ENCODE data around the gene GATAD2A.

The GATAD2A gene

DNA sequence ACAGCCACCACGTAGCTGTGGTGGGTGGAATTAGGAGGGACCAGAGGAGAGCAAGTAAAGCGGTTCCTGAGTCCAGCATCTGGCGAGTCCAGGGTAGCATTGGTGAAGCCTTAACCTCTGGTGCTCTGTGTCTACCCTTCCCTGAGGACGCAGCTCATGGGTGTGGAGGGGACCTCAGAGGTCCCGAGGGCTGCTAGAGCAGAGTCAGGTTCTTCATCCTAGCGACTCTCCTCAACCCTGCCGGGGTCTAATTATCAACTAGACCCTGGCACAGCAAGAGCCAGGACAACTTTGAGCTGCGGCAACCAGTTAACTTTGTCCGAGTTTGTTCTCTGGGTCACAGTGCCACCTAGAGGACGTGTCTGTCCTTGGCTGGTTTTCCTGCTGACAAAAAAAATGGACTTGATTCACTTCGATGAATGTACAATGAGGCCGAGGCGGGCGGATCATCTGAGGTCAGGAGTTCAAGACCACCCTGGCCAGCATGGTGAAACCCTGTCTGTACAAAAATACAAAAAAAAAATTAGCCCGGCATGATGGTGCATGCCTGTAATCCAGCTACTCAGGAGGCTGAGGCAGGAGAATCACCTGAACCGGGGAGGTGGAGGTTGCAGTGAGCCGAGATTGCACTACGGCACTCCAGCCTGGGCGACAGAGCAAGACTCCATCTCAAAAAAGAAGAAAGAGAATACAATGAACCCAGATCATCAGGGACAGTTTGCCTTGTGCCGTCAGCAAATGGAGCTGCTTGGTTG lies 84.9 kb downstream of the GATAD2A start:
- Histone ChIP-seq H3K4me3 (replicated peaks; ENCODE audit: insufficient read depth, low read length) (no peak overlapping the region), H3K27ac (replicated peaks) (peak overlapping the region; percentile 89)
- TF ChIP-seq, protein P1, sequence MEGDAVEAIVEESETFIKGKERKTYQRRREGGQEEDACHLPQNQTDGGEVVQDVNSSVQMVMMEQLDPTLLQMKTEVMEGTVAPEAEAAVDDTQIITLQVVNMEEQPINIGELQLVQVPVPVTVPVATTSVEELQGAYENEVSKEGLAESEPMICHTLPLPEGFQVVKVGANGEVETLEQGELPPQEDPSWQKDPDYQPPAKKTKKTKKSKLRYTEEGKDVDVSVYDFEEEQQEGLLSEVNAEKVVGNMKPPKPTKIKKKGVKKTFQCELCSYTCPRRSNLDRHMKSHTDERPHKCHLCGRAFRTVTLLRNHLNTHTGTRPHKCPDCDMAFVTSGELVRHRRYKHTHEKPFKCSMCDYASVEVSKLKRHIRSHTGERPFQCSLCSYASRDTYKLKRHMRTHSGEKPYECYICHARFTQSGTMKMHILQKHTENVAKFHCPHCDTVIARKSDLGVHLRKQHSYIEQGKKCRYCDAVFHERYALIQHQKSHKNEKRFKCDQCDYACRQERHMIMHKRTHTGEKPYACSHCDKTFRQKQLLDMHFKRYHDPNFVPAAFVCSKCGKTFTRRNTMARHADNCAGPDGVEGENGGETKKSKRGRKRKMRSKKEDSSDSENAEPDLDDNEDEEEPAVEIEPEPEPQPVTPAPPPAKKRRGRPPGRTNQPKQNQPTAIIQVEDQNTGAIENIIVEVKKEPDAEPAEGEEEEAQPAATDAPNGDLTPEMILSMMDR (IDR thresholded peaks at IDR 0.05; ENCODE audit: insufficient read depth, low read length), result peak; percentile 77
- TF ChIP-seq POLR2AphosphoS5 (IDR thresholded peaks at IDR 0.05; ENCODE audit: low read depth), result no peak

DNA sequence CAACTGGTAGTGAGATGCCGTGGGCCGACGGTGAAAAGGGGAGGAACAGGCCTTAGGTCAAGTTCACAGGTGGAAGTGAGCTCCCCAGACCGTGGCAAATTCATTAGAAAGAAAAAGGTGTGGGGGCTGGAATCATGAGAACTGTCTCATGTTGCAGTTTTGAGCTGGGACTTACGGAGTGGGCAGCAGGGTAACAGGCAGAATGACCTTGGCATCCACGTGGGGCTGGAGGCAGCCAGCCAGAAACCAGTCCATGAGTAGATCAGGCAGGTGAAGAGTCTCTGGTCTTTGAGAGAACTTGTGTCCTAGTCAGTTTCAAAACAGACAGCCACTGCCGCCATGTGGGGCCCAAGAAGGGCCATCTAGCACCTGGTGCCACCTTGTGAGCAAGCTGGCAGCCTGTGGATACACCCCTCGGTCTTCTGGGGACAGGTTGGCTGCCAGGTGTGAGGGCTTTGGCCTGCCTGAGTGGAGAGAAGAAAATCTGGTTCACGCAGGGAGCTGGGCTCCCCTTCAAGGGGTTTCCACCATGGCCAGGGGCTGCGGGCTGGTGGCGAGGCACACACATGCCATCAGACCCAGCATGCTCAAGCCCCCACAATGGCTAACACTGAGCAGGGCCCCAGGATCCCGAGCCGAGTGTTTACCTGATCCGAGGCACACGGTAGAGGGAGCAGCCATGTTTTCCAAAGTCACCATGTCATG lies 86.0 kb downstream of the GATAD2A start:
- Histone ChIP-seq H3K27ac (replicated peaks) (no peak overlapping the region), H3K27me3 (ENCODE audit: insufficient read depth, poor library complexity, severe bottlenecking) (no peaks in the 10 kb centered on the region), H3K4me3 (replicated peaks; ENCODE audit: insufficient read depth, low read length) (no peak overlapping the region)
- TF ChIP-seq, protein P2, sequence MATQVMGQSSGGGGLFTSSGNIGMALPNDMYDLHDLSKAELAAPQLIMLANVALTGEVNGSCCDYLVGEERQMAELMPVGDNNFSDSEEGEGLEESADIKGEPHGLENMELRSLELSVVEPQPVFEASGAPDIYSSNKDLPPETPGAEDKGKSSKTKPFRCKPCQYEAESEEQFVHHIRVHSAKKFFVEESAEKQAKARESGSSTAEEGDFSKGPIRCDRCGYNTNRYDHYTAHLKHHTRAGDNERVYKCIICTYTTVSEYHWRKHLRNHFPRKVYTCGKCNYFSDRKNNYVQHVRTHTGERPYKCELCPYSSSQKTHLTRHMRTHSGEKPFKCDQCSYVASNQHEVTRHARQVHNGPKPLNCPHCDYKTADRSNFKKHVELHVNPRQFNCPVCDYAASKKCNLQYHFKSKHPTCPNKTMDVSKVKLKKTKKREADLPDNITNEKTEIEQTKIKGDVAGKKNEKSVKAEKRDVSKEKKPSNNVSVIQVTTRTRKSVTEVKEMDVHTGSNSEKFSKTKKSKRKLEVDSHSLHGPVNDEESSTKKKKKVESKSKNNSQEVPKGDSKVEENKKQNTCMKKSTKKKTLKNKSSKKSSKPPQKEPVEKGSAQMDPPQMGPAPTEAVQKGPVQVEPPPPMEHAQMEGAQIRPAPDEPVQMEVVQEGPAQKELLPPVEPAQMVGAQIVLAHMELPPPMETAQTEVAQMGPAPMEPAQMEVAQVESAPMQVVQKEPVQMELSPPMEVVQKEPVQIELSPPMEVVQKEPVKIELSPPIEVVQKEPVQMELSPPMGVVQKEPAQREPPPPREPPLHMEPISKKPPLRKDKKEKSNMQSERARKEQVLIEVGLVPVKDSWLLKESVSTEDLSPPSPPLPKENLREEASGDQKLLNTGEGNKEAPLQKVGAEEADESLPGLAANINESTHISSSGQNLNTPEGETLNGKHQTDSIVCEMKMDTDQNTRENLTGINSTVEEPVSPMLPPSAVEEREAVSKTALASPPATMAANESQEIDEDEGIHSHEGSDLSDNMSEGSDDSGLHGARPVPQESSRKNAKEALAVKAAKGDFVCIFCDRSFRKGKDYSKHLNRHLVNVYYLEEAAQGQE (IDR thresholded peaks at IDR 0.05; ENCODE audit: insufficient replicate concordance, low read depth), result no peak
- TF ChIP-seq GABPA (IDR thresholded peaks at IDR 0.05; ENCODE audit: low read depth) (no peak), POLR2AphosphoS5 (IDR thresholded peaks at IDR 0.05; ENCODE audit: low read depth) (0 out of 2 replicates have a peak, but pooled peaks have one; percentile 19), SPI1 (IDR thresholded peaks at IDR 0.05; ENCODE audit: borderline replicate concordance, low read depth) (no peak)
- TF ChIP-seq, protein P1 (IDR thresholded peaks at IDR 0.05; ENCODE audit: insufficient read depth, low read length), result no peak
- DNase-seq (ENCODE audit: low read depth in 1 of 2, low spot score in 1 of 2), result no peak

More for the DNA sequence above, 84.9 kb downstream of the GATAD2A start:
- peak; percentile 54 to 82 for DNase-seq (ENCODE audit: low read depth in 1 of 2, low spot score in 1 of 2)
- H3K27me3 ChIP-seq (ENCODE audit: insufficient read depth, poor library complexity, severe bottlenecking), result no peaks in the 10 kb centered on the region

DNA sequence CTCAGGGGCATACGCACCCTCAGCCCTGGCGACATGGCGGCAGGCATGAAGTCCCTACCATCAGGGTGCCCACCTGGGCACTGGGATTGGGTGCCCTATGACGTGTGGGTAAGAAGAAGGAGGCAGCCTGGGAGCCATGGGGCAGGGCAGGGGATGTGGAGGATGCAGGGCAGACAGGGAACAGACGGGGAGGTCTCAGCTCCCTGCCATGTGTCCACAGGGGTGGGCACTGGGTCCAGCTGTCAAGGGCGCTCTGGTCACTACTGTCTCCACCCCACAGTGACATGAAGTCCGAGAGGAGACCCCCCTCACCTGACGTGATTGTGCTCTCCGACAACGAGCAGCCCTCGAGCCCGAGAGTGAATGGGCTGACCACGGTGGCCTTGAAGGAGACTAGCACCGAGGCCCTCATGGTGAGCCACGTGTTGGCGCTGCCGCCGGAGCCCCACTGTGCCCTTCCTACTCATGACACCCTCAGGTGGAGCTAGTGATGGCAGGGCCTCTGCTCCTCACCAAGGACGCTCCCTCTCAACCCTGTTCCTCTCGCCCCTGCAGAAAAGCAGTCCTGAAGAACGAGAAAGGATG lies 86.6 kb downstream of the GATAD2A start:
- Histone ChIP-seq H3K4me3 (replicated peaks; ENCODE audit: insufficient read depth, low read length) (no peak overlapping the region), H3K27me3 (ENCODE audit: insufficient read depth, poor library complexity, severe bottlenecking) (no peaks in the 10 kb centered on the region), H3K27ac (replicated peaks) (no peak overlapping the region)
- TF ChIP-seq, protein P1 (IDR thresholded peaks at IDR 0.05; ENCODE audit: insufficient read depth, low read length), result no peak
- no peak for TF ChIP-seq SPI1 (IDR thresholded peaks at IDR 0.05; ENCODE audit: borderline replicate concordance, low read depth)
- no peak for TF ChIP-seq GABPA (IDR thresholded peaks at IDR 0.05; ENCODE audit: low read depth)
- TF ChIP-seq, protein P2 (IDR thresholded peaks at IDR 0.05; ENCODE audit: insufficient replicate concordance, low read depth), result no peak
- DNase-seq (ENCODE audit: low read depth in 1 of 2, low spot score in 1 of 2), result no peak
